Stimulated activated CD4-positive, alpha-beta T cell treated with anti-CD3 and anti-CD28 coated beads, Interleukin-12 subunit alpha, Interleukin-12 subunit beta, amount 100 ng/mL, for 4 hours (primary cell): ENCODE data around the gene YPEL5.

ENCODE experiments used
- DNase-seq: peaks from one replicate; pipeline ENCODE4 v3.0.0-alpha.2; 2020

YPEL5 gene

GRCh38 chr2:30172627-30173026 is 25.8 kb downstream of the YPEL5 start:
- DNase-seq = no peak

- no peak for DNase-seq
Measured at GRCh38 chr2:30177440-30177839, 30.6 kb downstream of the YPEL5 start.

GRCh38 chr2:30177956-30178355 is 31.1 kb downstream of the YPEL5 start:
- DNase-seq = no peak

- no peak for DNase-seq
Measured at GRCh38 chr2:30178618-30179434, 32.0 kb downstream of the YPEL5 start.

GRCh38 chr2:30179536-30179935 is 32.7 kb downstream of the YPEL5 start:
- DNase-seq = no peak

GRCh38 chr2:30180226-30180625 is 33.4 kb downstream of the YPEL5 start:
- DNase-seq = no peak

- no peak for DNase-seq
Measured at GRCh38 chr2:30181176-30181575, 34.4 kb downstream of the YPEL5 start.

- no peak for DNase-seq
Measured at GRCh38 chr2:30184035-30184434, 37.2 kb downstream of the YPEL5 start.

GRCh38 chr2:30185178-30185577 is 38.4 kb downstream of the YPEL5 start:
- DNase-seq = no peak

- no peak for DNase-seq
Measured at GRCh38 chr2:30188292-30188691, 41.5 kb downstream of the YPEL5 start.

GRCh38 chr2:30190637-30191036 is 43.8 kb downstream of the YPEL5 start:
- DNase-seq = no peak

GRCh38 chr2:30191107-30191506 is 44.3 kb downstream of the YPEL5 start:
- no peak for DNase-seq

GRCh38 chr2:30191819-30192271 is 45.0 kb downstream of the YPEL5 start:
- no peak for DNase-seq

GRCh38 chr2:30192314-30192713 is 45.5 kb downstream of the YPEL5 start:
- no peak for DNase-seq

GRCh38 chr2:30193104-30193681 is 46.4 kb downstream of the YPEL5 start:
- DNase-seq = no peak

- no peak for DNase-seq
Measured at GRCh38 chr2:30194421-30194820, 47.6 kb downstream of the YPEL5 start.

GRCh38 chr2:30195016-30195415 is 48.2 kb downstream of the YPEL5 start:
- no peak for DNase-seq

- DNase-seq = no peak
Measured at GRCh38 chr2:30197570-30198192, 50.9 kb downstream of the YPEL5 start.

GRCh38 chr2:30201990-30202389 is 55.2 kb downstream of the YPEL5 start:
- DNase-seq = no peak

GRCh38 chr2:30203156-30203555 is 56.3 kb downstream of the YPEL5 start:
- DNase-seq = no peak

- DNase-seq = no peak
Measured at GRCh38 chr2:30204281-30204680, 57.5 kb downstream of the YPEL5 start.

- no peak for DNase-seq
Measured at GRCh38 chr2:30205456-30205855, 58.6 kb downstream of the YPEL5 start.

- no peak for DNase-seq
Measured at GRCh38 chr2:30206461-30207430, 59.9 kb downstream of the YPEL5 start.
